NT2/D1 (cell line): ENCODE data around the gene CEP131.

Experiments used
- SUZ12 ChIP-seq: IDR thresholded peaks from 2 replicates; pipeline ENCODE4 v1.6.1; 2011; ENCODE audit not compliant: insufficient read length, insufficient read depth; ENCODE audit errors: extremely low read depth
- YY1 ChIP-seq: IDR thresholded peaks from 2 replicates; pipeline ENCODE4 v1.6.1; 2011; ENCODE audit not compliant: insufficient read length, insufficient read depth
- ZNF274 ChIP-seq: IDR thresholded peaks from 2 replicates; pipeline ENCODE4 v1.6.1; 2011; ENCODE audit warnings: mild to moderate bottlenecking, low read depth, low read length

DNA sequence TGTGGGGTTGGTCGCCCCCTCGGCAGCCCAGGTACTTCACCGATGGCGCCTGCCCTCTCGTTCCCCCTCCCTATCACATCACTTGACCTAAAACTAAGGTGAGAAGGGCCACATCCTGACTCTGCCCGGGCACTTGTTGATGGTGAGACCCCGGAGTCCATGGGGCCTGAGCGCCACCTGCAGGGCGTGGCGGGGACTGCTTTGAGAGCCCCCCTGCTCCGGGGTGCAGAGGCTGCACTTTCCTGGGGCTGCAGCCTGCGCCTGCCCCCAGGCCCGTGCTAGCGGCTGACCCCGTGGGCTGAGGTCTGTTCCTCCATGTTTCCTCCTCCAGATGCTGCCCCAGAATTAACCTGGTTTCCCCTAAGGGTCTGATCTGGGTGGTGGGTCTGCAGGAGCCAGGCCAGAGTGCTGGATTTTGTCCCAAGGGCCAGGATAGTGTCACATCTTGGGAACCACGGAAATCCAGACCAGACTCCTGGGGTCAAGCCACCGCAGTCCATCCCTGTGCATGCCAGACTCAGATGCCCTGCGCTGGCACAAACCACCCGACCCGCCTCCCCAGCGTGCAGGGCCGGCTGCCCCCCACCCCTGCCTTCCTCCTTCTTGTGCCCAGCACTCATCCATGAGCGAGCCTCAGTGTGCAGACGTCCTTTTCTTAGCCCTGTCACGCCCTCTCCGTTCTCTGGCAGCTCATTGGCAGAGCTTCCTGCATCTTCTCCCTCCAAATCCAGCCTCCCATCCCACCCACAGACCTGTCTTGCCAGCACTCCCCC lies 19.1 kb upstream of the CEP131 start:
- TF ChIP-seq YY1, result no peak
- TF ChIP-seq ZNF274, result no peak
- TF ChIP-seq SUZ12, result no peak
